HepG2 (cell line): Measurements from ENCODE around the gene DLX1. TPM values are rescaled to one million over a fixed set of nuclear protein-coding genes. Genes with fewer than 3 reads are reported as not detected.
A peak's percentile ranks its signal among the peaks of the same experiment; 100 is the strongest.

Experiments
- ATAC-seq: fragments of 200-7000 bp; cut with Tn5 transposase; 3 replicates; pipeline ENCODE4 v1.9.1; 2020; ENCODE audit warnings: mild to moderate bottlenecking, moderate library complexity
- BruUV-seq: library from RNA; stranded (reverse); fragments of 400-500 nt; replicated peaks from 2 replicates; lab custom pipeline; 2021; lab: Mats Ljungman, UMichigan
- CTCF ChIA-PET: fragments of 300-600 bp; formaldehyde crosslinking; extraction: SDS; loops from one replicate; lab custom pipeline; 2021; ENCODE audit warnings: low total read pairs, inconsistent platforms, low intra/inter-chr PET ratio; lab: Yijun Ruan, JAX
- POLR2A ChIA-PET: fragments of 350-600 bp; sonication (Branson Sonifier 250); formaldehyde crosslinking; loops from one replicate; lab custom pipeline; 2020; ENCODE audit warnings: antibody characterized with exemption, inconsistent platforms; lab: Yijun Ruan, JAX
- DNase-seq: peaks from one replicate; pipeline ENCODE4 v3.0.0-alpha.2; 2015; ENCODE audit warnings: low spot score
- FAIRE-seq: peaks from 3 replicates; lab custom pipeline; 2011; peaks lifted over from hg19 to GRCh38; lab: Jason Lieb, UNC
- H2AFZ ChIP-seq: one replicate; pipeline ENCODE4 v1.6.1; 2011; ENCODE audit warnings: low read length, inconsistent platforms
- H3K27ac ChIP-seq: fragments of 300-600 bp; 3 replicates; pipeline ENCODE4 v1.8.0; 2011; ENCODE audit warnings: mixed run types, mild to moderate bottlenecking, mixed read lengths, low read length, inconsistent platforms; ENCODE audit not compliant: insufficient read depth; ENCODE audit errors: extremely low read length
- H3K27me3 ChIP-seq, 2 experiments: fragments of 200-600 bp in 1 of 2; 2 replicates in 1 of 2; 3 replicates in 1 of 2; pipeline versions ENCODE4 v1.6.0 to v1.8.0; 2011; ENCODE audit warnings: low read length in 2 of 2, mild to moderate bottlenecking in 2 of 2, moderate library complexity in 2 of 2, inconsistent platforms in 1 of 2; ENCODE audit not compliant: insufficient read depth in 2 of 2, control insufficient read depth in 1 of 2
- H3K36me3 ChIP-seq, 2 experiments: fragments of 200-600 bp in 1 of 2; replicated peaks in 1 of 2; 2 replicates in 1 of 2; 3 replicates in 1 of 2; pipeline versions ENCODE4 v1.5.1 to v1.8.0; 2011; ENCODE audit warnings: low read length in 2 of 2, inconsistent platforms in 1 of 2; ENCODE audit not compliant: insufficient read depth in 2 of 2, control insufficient read depth in 1 of 2
- H3K4me1 ChIP-seq: 2 replicates; pipeline ENCODE4 v1.5.1; 2012; ENCODE audit warnings: low read length, inconsistent platforms; ENCODE audit not compliant: insufficient read depth
- H3K4me2 ChIP-seq: 2 replicates; pipeline ENCODE4 v1.6.0; 2011; ENCODE audit warnings: low read depth, low read length, inconsistent platforms
- H3K4me3 ChIP-seq, 3 experiments: fragments of 200-600 bp in 1 of 3; sonication (generic), shearing (Covaris generic) in 1 of 3; replicated peaks in 1 of 3; 2 replicates each; pipeline ENCODE4 v1.5.1; 2011 to 2016; ENCODE audit warnings: low read length in 3 of 3, inconsistent platforms in 2 of 3, low read depth in 2 of 3, mild to moderate bottlenecking in 2 of 3, control low read depth in 1 of 3, mixed read lengths in 1 of 3; ENCODE audit not compliant: insufficient read depth in 1 of 3
- H3K79me2 ChIP-seq: one replicate; pipeline ENCODE4 v1.6.1; 2011; ENCODE audit warnings: low read length, inconsistent platforms; ENCODE audit not compliant: insufficient read depth
- H3K9ac ChIP-seq: 2 replicates; pipeline ENCODE4 v1.6.0; 2011; ENCODE audit warnings: mild to moderate bottlenecking, low read depth, low read length, inconsistent platforms; ENCODE audit not compliant: insufficient read depth
- H3K9me3 ChIP-seq: 2 replicates; pipeline ENCODE4 v1.5.1; 2012; ENCODE audit warnings: mild to moderate bottlenecking, low read length
- H4K20me1 ChIP-seq: 2 replicates; pipeline ENCODE4 v1.6.0; 2011; ENCODE audit warnings: inconsistent platforms, mild to moderate bottlenecking, low read length, moderate library complexity; ENCODE audit not compliant: insufficient read depth
- BORCS8-MEF2B ChIP-seq: sonication (generic); formaldehyde crosslinking; IDR thresholded peaks from 2 replicates; pipeline ENCODE4 v1.8.0; 2022; ENCODE audit warnings: mild to moderate bottlenecking, missing genetic modification reagents
- MAFG ChIP-seq: sonication (generic); formaldehyde crosslinking; IDR thresholded peaks from 2 replicates; pipeline ENCODE4 v1.5.1; 2020; ENCODE audit warnings: mild to moderate bottlenecking, missing genetic modification reagents
- RXRA ChIP-seq: sonication (generic); formaldehyde crosslinking; IDR thresholded peaks from 2 replicates; pipeline ENCODE4 v1.5.1; 2020; ENCODE audit warnings: missing genetic modification reagents
- SP140L ChIP-seq: sonication (generic); formaldehyde crosslinking; IDR thresholded peaks from 2 replicates; pipeline ENCODE4 v1.4.0; 2020; ENCODE audit warnings: missing genetic modification reagents, borderline replicate concordance
- ZNF121 ChIP-seq: sonication (generic); formaldehyde crosslinking; IDR thresholded peaks from 2 replicates; pipeline ENCODE4 v1.5.0; 2020; ENCODE audit warnings: mild to moderate bottlenecking, missing genetic modification reagents
- ZNF687 ChIP-seq: sonication (generic); formaldehyde crosslinking; IDR thresholded peaks from 2 replicates; pipeline ENCODE4 v1.5.1; 2020; ENCODE audit warnings: mild to moderate bottlenecking, missing genetic modification reagents, moderate library complexity
- ZNF703 ChIP-seq: sonication (generic); formaldehyde crosslinking; IDR thresholded peaks from 2 replicates; pipeline ENCODE4 v1.5.1; 2020; ENCODE audit warnings: missing genetic modification reagents, mild to moderate bottlenecking, moderate library complexity, borderline replicate concordance
- ZNF75D ChIP-seq: sonication (generic); formaldehyde crosslinking; IDR thresholded peaks from 2 replicates; pipeline ENCODE4 v1.8.1; 2023; ENCODE audit warnings: missing genetic modification reagents, mild to moderate bottlenecking, borderline replicate concordance
- ZNF800 ChIP-seq: sonication (generic); formaldehyde crosslinking; IDR thresholded peaks from 2 replicates; pipeline ENCODE4 v1.4.0; 2020; ENCODE audit warnings: missing genetic modification reagents
- WGBS: methylation state at CpG from one replicate; pipeline ENCODE4 v1.1.6; 2017; ENCODE audit warnings: low lambda C conversion rate; 5-methylcytosine and 5-hydroxymethylcytosine counted together
- in situ Hi-C: cut with HindIII; loops from 2 replicates; pipeline ENCODE4 v1.10.0; 2017; ENCODE audit warnings: low pct_unique_long_range_greater_than_20kb; ENCODE audit not compliant: extremely low pct_ligation_motif_present
- intact Hi-C: fragments of 100-400 bp; cut with micrococcal nuclease; formaldehyde crosslinking; loops from one replicate; pipeline ENCODE4 v1.10.0; 2022; ENCODE audit not compliant: unreplicated experiment
- polyA plus RNA-seq, 8 experiments: library from polyadenylated mRNA; depleted of rRNA in 3 of 8; stranded (reverse) in 7 of 8; unstranded in 1 of 8; fragments of >200 nt; fragmentation: Illumina TruSeq in 4 of 8; extraction: Trizol in 4 of 8; gene quantifications; 2 replicates each; pipeline versions ENCODE4 v1.2.1 to v1.2.3, GENCODE V29; 2011 to 2016; ENCODE audit warnings: low read depth in 4 of 8, missing spikeins in 1 of 8, mixed read lengths in 1 of 8; ENCODE audit not compliant: insufficient read depth in 1 of 8
- total RNA-seq, 5 experiments: library from RNA; depleted of rRNA; stranded (reverse); fragments of >200 nt; fragmentation: Illumina TruSeq; extraction: Trizol; gene quantifications; 2 replicates each; pipeline ENCODE4 v1.2.3, GENCODE V29; 2016; ENCODE audit warnings: low read depth in 1 of 5

Gene DLX1
- total and polyA plus RNA-seq, 2 of the 13 experiments (the other 11 are each of a cell fraction or from before 2014, with no cell fraction given) = 0.18 to 0.86 TPM

- BruUV-seq = no TSS peak
- H3K9ac ChIP-seq = no peak overlapping the region
- H3K79me2 ChIP-seq = no peaks in the 10 kb centered on the region
- ATAC-seq = no peak
- H3K4me1 ChIP-seq = peaks cover 45% of the 10 kb centered on the region
- in situ Hi-C loops (no loop called here), intact Hi-C loops (loop anchor here (5.0 kb wide), 1 partner anchor 37 kb away; no protein-coding TSS in a partner anchor)
- H4K20me1 ChIP-seq = peaks cover 9% of the 10 kb centered on the region; the same call in 1 of the 2 replicates
- POLR2A ChIA-PET = interaction anchor here (2.5 kb wide), 1 partner anchor 12 kb away, joined by 16 read pairs; the partner anchor contains the start of gene DLX2
- no peak for DNase-seq
- no peak for FAIRE-seq
- TF ChIP-seq ZNF703 (CRISPR knock-in tag) (no peak), MAFG (CRISPR knock-in tag) (no peak), SP140L (no peak), BORCS8-MEF2B (CRISPR knock-in tag) (no peak), RXRA (CRISPR knock-in tag) (0 out of 2 replicates have a peak, but pooled peaks have one; percentile 9)
- H3K27ac ChIP-seq = no peak overlapping the region
- WGBS = 36% methylated on average over 7 of the region's 7 CpGs
- H3K27me3 ChIP-seq = peaks cover 15 to 94% of the 10 kb centered on the region in 2 experiments; a peak in 4 of 5 replicates
- no peak overlapping the region for H2AFZ ChIP-seq
- CTCF ChIA-PET = no interaction called here
- H3K4me3 ChIP-seq = no peak overlapping the region
- H3K4me2 ChIP-seq = peak overlapping the region; percentile 40
- H3K36me3 ChIP-seq = no peaks in the 10 kb centered on the region
- H3K9me3 ChIP-seq = no peaks in the 10 kb centered on the region
These were observed 4.3 kb downstream of the DLX1 start for GRCh38 chr2:172089633-172090032.

GRCh38 chr2:172090044-172090961, 5.0 kb downstream of the DLX1 start:
- CTCF ChIA-PET = no interaction called here
- TF ChIP-seq ZNF687 (CRISPR knock-in tag) (peak; percentile 39; the same call in 1 of the 2 replicates), ZNF121 (CRISPR knock-in tag) (no peak), ZNF800 (CRISPR knock-in tag) (0 out of 2 replicates have a peak, but pooled peaks have one; percentile 23), ZNF75D (CRISPR knock-in tag) (no peak)

More at GRCh38 chr2:172090044-172090961, 5.0 kb downstream of the DLX1 start:
- Histone ChIP-seq H3K9me3 (no peaks in the 10 kb centered on the region), H3K4me2 (peak overlapping the region; percentile 40), H3K9ac (no peak overlapping the region), H3K27me3 (peaks cover 18 to 99% of the 10 kb centered on the region in 2 experiments; a peak in 4 of 5 replicates), H3K36me3 (no peaks in the 10 kb centered on the region), H3K4me1 (peaks cover 45% of the 10 kb centered on the region), H4K20me1 (peaks cover 9% of the 10 kb centered on the region; the same call in 1 of the 2 replicates), H3K27ac (no peak overlapping the region), H3K79me2 (no peaks in the 10 kb centered on the region), H2AFZ (no peak overlapping the region), H3K4me3 (peak overlapping the region in 1 of 3 experiments; percentile 20; a peak in 1 of 6 replicates)
- in situ Hi-C loops = no loop called here
- intact Hi-C loops = no loop called here
- no peak for DNase-seq
- peak; percentile 5; the same call in 1 of the 3 replicates for ATAC-seq
- no TSS peak for BruUV-seq
- FAIRE-seq = no peak
- 17% methylated on average over 26 of the region's 39 CpGs for WGBS
- POLR2A ChIA-PET = interaction anchor here (2.5 kb wide), 1 partner anchor 12 kb away, joined by 16 read pairs; the partner anchor contains the start of gene DLX2
